Measurements from ENCODE around the gene ARHGAP1. TPM values are rescaled to one million over a fixed set of nuclear protein-coding genes. Genes with fewer than 3 reads are reported as not detected.
A peak's percentile ranks its signal among the peaks of the same experiment; 100 is the strongest.
"Not testable (repeated sequence)": the region's sequence is repeated elsewhere in the genome, so short reads cannot be mapped to it uniquely, and the experiment has no call there.

The ARHGAP1 gene
- total RNA-seq, 3 donors from 2014 or later = 26.5 to 55.7 (median 33.8) TPM

DNA sequence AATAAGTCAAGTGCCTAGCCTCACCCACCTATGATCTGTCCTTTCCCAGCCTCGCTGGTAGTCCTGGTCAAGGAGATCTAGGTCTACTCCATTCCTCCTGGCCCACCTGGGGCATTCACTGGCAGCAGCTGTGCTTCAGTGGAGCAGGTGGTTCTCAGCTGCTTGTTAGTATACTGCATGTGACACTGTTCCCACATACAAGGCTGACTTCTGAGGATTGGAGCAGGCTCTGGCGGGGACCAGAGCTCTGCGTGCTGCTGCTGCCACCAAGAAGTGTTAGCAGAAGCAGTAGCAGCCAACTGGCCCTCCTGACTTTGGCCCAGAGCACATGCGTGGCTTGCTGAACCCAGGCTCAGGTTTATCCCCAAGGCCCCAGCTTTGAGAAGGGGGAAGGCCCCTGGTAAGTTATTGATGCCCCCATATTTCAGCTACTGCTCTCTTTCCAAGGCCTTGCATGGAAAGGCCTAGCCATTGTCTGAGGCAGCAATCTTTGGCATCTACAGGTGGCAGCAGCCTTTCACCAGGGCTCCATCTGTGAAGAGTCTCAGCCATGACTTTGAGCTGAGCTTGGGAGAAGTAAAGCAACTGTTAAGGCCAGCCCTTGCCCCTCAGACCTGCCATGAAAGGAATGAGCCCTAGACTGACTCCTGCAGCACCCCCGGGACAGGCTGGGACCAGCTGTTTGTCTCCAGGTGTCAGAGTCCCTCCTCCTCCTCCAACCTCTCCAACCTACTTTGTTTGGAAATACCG is 26.5 kb downstream of the ARHGAP1 start:
- H3K9me3 ChIP-seq = no peaks in the 10 kb centered on the region
- no peaks in the 10 kb centered on the region for H3K27me3 ChIP-seq
- H3K4me3 ChIP-seq = no peak overlapping the region
- H3K4me1 ChIP-seq = peaks cover 12 to 13% of the 10 kb centered on the region in 2 donors
- intact Hi-C loops (cut with DNase I; ENCODE audit: low total_unique reads) = no loop called here
- TF ChIP-seq POLR2AphosphoS5 (IDR thresholded peaks at IDR 0.05) (no peak), POLR2A (IDR thresholded peaks at IDR 0.05) (no peak)
- TF ChIP-seq, protein P1, sequence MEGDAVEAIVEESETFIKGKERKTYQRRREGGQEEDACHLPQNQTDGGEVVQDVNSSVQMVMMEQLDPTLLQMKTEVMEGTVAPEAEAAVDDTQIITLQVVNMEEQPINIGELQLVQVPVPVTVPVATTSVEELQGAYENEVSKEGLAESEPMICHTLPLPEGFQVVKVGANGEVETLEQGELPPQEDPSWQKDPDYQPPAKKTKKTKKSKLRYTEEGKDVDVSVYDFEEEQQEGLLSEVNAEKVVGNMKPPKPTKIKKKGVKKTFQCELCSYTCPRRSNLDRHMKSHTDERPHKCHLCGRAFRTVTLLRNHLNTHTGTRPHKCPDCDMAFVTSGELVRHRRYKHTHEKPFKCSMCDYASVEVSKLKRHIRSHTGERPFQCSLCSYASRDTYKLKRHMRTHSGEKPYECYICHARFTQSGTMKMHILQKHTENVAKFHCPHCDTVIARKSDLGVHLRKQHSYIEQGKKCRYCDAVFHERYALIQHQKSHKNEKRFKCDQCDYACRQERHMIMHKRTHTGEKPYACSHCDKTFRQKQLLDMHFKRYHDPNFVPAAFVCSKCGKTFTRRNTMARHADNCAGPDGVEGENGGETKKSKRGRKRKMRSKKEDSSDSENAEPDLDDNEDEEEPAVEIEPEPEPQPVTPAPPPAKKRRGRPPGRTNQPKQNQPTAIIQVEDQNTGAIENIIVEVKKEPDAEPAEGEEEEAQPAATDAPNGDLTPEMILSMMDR (IDR thresholded peaks at IDR 0.05) = no peak
- peaks cover 14% of the 10 kb centered on the region for H3K36me3 ChIP-seq
- DNase-seq (ENCODE audit: low spot score in 2 of 2) = no peak
- H3K27ac ChIP-seq = peak overlapping the region; percentile 90 to 97

DNA sequence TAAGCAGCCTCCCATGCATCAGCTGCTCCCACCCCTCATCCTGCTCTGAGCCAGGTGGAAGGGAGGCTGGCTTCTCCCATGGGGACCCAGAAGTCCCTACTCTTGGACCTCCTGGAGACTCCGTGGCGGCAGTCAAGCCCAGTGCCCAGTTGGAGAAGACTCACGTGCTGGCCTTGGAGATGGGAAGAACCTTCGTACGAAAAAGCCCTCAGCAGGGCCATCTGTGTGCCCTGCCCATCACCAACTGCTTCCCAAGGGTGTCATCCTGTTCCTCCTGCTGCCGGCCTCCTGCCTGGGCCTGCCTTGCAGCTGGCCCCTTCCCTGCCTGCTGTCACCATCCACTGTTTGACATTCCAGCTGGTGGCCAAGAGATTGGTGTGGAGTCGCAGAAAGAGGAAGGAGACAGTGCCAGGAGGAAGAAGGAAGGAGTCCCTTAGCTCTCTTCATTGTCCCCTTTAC is 28.0 kb downstream of the ARHGAP1 start:
- no peak for DNase-seq (ENCODE audit: low spot score in 2 of 2)
- H3K4me1 ChIP-seq = peaks cover 12 to 13% of the 10 kb centered on the region in 2 donors
- H3K9me3 ChIP-seq = no peaks in the 10 kb centered on the region
- peak overlapping the region in 1 of 2 donors; percentile 34 for H3K27ac ChIP-seq
- H3K27me3 ChIP-seq = no peaks in the 10 kb centered on the region
- H3K36me3 ChIP-seq = peaks cover 9% of the 10 kb centered on the region
- intact Hi-C loops (cut with DNase I; ENCODE audit: low total_unique reads) = no loop called here
- H3K4me3 ChIP-seq = no peak overlapping the region
- no peak for TF ChIP-seq POLR2AphosphoS5 (IDR thresholded peaks at IDR 0.05)
- TF ChIP-seq, protein P1 (IDR thresholded peaks at IDR 0.05) = no peak
- no peak for TF ChIP-seq POLR2A (IDR thresholded peaks at IDR 0.05)

DNA sequence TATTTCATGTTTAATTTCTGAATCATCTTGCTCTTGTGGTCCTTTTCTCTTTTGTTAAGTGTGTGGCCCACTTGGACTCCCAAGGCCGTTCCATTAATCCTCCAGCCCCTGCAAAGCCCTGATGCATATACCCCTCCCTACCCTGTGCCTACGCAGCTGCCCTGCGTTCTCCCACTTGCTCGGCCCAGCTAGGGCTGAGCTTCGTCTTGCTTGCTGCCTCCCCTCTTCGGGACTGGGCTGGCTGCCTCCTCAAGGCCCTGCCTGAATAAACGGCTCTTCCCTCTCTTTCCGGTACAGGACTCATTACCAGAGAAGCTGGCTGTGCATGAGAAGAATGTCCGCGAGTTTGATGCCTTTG is 28.5 kb downstream of the ARHGAP1 start:
- DNase-seq (ENCODE audit: low spot score in 2 of 2) = no peak
- Histone ChIP-seq H3K36me3 (peaks cover 9% of the 10 kb centered on the region), H3K4me1 (peaks cover 12 to 13% of the 10 kb centered on the region in 2 donors), H3K4me3 (no peak overlapping the region), H3K27ac (no peak overlapping the region), H3K27me3 (no peaks in the 10 kb centered on the region), H3K9me3 (no peaks in the 10 kb centered on the region)
- intact Hi-C loops (cut with DNase I; ENCODE audit: low total_unique reads) = no loop called here
- no peak for TF ChIP-seq POLR2A (IDR thresholded peaks at IDR 0.05)
- TF ChIP-seq, protein P1 (IDR thresholded peaks at IDR 0.05) = no peak
- TF ChIP-seq POLR2AphosphoS5 (IDR thresholded peaks at IDR 0.05) = no peak

DNA sequence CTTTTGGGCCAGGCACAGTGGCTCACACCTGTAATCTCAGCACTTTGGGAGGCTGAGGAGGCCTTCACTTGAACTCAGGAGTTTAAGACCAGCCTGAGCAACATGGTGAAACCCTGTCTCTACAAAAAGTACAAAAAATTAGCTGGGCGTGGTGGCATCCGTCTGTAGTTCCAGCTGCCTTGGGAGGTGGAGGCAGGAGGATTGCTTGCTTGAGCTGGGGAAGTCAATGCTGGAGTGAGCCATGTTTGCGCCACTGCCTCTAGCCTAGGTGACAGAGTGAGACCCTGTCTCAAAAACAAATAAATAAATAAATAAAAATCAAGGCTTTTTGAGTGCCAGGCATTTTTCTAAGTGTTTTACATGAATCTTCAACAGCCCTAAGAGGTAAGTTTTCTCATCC is 29.9 kb downstream of the ARHGAP1 start:
- DNase-seq (ENCODE audit: low spot score in 2 of 2); H3K27me3 ChIP-seq; H3K4me1 ChIP-seq; H3K27ac ChIP-seq; H3K36me3 ChIP-seq; intact Hi-C loops (cut with DNase I; ENCODE audit: low total_unique reads); H3K9me3 ChIP-seq; H3K4me3 ChIP-seq: not testable (repeated sequence)

DNA sequence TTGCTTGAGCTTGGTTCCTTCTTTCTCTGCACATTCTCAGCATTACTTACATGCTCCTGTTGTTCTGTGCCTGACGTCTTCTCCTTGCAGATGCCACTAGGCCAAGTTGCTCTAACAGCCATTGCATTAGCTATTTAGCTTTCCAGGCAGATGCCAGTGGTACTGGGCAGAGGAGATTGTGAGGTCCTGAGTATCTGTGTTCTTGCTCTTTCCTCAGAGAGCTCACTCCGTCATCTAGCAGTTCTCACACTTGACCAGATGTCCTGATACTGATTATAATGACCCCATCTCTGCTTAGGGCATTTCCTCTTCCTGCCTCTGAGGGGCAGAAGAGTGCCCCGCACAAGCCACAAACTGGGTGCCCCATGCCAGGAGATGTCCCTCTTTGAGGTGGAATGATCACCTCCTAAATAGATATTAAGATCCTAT is 30.7 kb downstream of the ARHGAP1 start:
- H3K9me3 ChIP-seq = no peaks in the 10 kb centered on the region
- no peaks in the 10 kb centered on the region for H3K27me3 ChIP-seq
- no peak overlapping the region for H3K4me3 ChIP-seq
- DNase-seq (ENCODE audit: low spot score in 2 of 2) = no peak
- TF ChIP-seq POLR2AphosphoS5 (IDR thresholded peaks at IDR 0.05) (no peak), POLR2A (IDR thresholded peaks at IDR 0.05) (no peak)
- TF ChIP-seq, protein P1 (IDR thresholded peaks at IDR 0.05) = no peak
- H3K36me3 ChIP-seq = peaks cover 9% of the 10 kb centered on the region
- H3K27ac ChIP-seq = no peak overlapping the region
- intact Hi-C loops (cut with DNase I; ENCODE audit: low total_unique reads) = no loop called here
- peaks cover under 1 to 4% of the 10 kb centered on the region in 2 donors for H3K4me1 ChIP-seq
